ENCODE measurements around the gene GNA15.

Gene GNA15

DNA sequence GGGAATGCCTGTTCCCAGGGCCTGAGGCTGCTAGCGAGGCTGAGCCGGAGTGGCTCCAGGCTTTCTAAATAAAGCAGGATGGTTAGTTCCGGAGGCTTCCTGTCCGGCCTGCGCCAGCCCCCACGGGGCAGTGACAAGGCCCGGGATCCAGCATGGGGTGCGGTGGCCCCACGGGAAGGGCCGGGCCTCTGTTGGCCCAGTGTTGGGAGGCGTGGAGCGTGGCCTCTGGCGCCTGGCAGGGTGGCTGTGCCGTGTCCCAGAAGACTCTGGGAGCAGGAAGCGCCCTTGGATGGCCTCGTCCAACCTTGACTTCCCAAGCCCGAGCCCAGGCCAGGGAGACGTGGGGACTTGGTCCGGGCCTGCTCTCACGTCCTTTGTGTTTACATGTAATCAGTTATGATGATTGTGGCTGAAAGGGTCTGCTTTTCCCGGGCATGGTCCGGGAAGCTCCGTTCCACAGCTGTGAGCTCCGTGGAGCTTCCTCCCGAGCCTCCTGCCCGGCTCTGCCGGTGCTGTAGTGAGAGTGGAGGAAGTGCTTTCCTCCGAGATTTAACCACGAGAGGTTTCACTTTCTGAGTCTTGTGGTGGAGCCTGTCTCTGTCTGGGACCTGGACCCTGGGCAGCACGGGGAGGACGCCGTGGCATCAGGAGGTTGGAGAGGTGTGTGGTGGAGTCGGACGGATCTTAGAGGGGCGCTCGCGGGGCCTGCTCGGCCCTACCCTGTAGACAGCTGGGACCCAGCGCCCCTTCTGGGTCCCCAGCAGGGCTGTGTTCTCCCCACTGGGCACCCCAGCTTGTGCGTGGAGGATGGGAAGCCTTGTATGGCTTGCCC is 37.1 kb upstream of the GNA15 start:
- peak overlapping the region; percentile 92 for H3K27ac ChIP-seq
- no peaks in the 10 kb centered on the region for H3K36me3 ChIP-seq
- no peak for TF ChIP-seq Cebpa-rat (IDR thresholded peaks at IDR 0.05)
- H3K9me3 ChIP-seq = no peaks in the 10 kb centered on the region
- H3K27me3 ChIP-seq = no peaks in the 10 kb centered on the region
- H3K9ac ChIP-seq = peak overlapping the region; percentile 90
- peaks cover 92% of the 10 kb centered on the region for H4K20me1 ChIP-seq
- H3K4me3 ChIP-seq = peak overlapping the region; percentile 96
- peak overlapping the region; percentile 100 for H3K4me2 ChIP-seq
- peaks cover 92% of the 10 kb centered on the region for H3K4me1 ChIP-seq

DNA sequence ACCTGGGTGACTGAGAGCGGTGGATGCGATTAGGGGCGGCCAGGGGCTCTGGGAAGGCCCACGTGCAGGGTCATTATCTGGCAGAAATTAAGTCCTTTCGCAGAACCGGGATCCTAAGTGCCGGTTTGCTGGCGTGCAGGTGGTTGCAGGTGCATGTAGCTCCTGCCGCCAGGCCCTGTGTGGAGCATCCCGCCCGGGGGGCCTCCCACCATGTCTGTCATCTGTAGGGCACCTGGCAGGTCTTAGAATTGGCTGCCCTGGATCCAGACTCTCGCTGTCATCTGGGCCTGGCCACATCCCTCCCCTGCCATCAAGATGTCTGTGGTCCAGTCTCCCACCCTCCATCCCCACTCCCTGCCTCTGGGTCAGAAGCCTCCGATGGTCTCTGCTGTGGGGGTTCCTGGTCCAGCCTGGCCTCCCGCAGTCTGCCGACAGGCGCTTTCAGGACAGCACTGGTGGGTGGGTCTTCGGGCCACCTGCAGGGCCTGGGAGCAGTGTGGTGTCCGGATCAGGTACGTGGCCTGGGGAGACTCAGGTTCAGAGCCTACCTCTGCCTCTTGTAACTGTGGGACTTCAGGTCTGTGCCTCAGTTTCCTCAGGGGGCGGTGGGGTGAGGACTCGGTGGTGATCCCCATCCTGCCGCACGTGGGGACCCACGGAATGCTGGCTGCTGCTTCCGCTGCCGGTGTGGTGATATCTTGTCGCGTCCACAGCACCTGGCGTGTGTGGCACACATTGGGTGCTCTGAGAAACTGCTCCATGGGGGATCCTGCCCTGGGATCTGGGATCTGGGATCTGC is 36.3 kb upstream of the GNA15 start:
- H3K27me3 ChIP-seq = no peaks in the 10 kb centered on the region
- H3K9ac ChIP-seq = peak overlapping the region; percentile 90
- no peaks in the 10 kb centered on the region for H3K36me3 ChIP-seq
- peaks cover 98% of the 10 kb centered on the region for H3K4me1 ChIP-seq
- H3K27ac ChIP-seq = peak overlapping the region; percentile 92
- H4K20me1 ChIP-seq = peaks cover 100% of the 10 kb centered on the region
- TF ChIP-seq Cebpa-rat (IDR thresholded peaks at IDR 0.05) = no peak
- peak overlapping the region; percentile 100 for H3K4me2 ChIP-seq
- peak overlapping the region; percentile 96 for H3K4me3 ChIP-seq
- H3K9me3 ChIP-seq = no peaks in the 10 kb centered on the region

- Histone ChIP-seq H3K4me1 (peaks cover 100% of the 10 kb centered on the region), H3K36me3 (no peaks in the 10 kb centered on the region), H3K9me3 (no peaks in the 10 kb centered on the region), H3K4me3 (peak overlapping the region; percentile 38; the same call in 1 of the 2 replicates), H4K20me1 (peaks cover 98% of the 10 kb centered on the region), H3K27me3 (no peaks in the 10 kb centered on the region), H3K27ac (peak overlapping the region; percentile 71), H3K4me2 (peak overlapping the region; percentile 100), H3K9ac (peak overlapping the region; percentile 90; the same call in 1 of the 2 replicates)
- TF ChIP-seq Cebpa-rat (IDR thresholded peaks at IDR 0.05) = no peak
These were observed 35.5 kb upstream of the GNA15 start for GRCh38 chr19:3100331-3100730.

DNA sequence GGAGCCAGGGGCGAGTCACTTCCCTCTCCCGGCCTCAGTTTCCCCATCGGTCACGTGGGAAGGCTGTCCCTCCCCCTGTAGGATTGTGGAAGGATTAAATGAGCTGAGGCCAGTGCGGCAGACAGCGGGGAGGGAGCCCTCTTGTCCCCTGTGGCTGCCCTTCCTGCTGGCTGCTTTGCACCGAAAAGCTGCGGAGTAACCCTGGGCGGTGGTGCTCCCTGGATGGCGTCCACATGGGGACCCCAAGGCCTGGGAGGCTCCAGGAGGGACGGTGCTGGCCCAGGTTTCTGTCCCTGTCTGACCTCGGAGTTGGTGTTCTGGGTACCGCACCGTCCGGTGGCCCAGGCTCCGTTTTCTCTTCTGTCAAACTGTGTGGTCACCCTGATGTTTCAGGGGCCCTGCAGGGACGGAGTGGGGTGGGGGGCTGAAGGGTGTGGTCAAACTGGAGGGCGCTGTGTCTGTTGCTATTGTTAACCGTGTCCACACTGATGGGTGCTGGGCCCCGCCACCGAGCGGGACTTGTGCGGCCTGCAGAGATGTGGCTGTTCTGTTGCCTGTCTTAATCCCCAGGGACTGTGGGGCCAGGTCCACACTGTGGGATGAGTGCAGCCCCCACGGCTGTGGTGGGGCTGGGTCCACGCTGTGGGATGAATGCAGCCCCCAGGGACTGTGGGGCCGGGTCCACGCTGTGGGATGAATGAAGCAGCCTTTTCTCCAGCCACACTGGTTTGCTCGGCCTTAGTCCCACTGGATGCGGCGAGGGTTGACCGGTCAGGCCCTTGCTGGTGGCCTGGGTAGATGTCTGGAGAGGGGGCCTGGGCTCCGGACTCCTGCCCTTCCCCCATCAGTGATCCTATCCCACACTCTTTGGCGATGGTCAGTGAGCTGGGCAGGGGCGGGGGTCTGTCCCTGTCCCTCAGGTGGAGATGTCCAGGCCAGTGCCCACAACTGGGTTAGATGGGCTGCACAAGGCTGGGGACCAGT is 34.8 kb upstream of the GNA15 start:
- Histone ChIP-seq H3K4me1 (peaks cover 100% of the 10 kb centered on the region), H3K4me2 (peak overlapping the region; percentile 100), H4K20me1 (peaks cover 98% of the 10 kb centered on the region), H3K9me3 (no peaks in the 10 kb centered on the region), H3K36me3 (0 out of 2 replicates have a peak, but pooled peaks cover 4% of the 10 kb centered on the region), H3K9ac (peak overlapping the region; percentile 90), H3K27ac (peak overlapping the region; percentile 71), H3K4me3 (peak overlapping the region; percentile 38; the same call in 1 of the 2 replicates), H3K27me3 (no peaks in the 10 kb centered on the region)
- no peak for TF ChIP-seq Cebpa-rat (IDR thresholded peaks at IDR 0.05)

- Histone ChIP-seq H3K4me2 (peak overlapping the region; percentile 100), H3K9ac (no peak overlapping the region), H3K4me1 (peaks cover 100% of the 10 kb centered on the region), H3K27ac (0 out of 2 replicates have a peak overlapping the region, but pooled peaks have one; percentile 35), H3K36me3 (0 out of 2 replicates have a peak, but pooled peaks cover 4% of the 10 kb centered on the region), H3K9me3 (no peaks in the 10 kb centered on the region), H4K20me1 (peaks cover 98% of the 10 kb centered on the region), H3K4me3 (no peak overlapping the region), H3K27me3 (no peaks in the 10 kb centered on the region)
- no peak for TF ChIP-seq Cebpa-rat (IDR thresholded peaks at IDR 0.05)
These were observed 33.3 kb upstream of the GNA15 start for GRCh38 chr19:3102239-3103140.

DNA sequence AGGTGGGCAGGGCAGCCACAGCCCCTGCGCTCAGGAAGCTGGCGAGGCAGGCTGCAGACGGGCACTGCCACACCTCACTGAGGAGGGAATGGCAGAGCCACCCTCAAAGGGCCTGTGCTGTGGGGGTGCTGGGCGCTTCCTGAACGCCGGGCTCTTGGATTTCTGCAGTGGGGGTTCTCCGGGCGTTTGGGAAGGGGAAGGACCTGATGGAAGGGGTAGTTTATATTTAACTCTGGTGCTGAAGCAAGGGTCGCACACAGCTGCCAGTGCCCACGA is 31.2 kb upstream of the GNA15 start:
- H3K27me3 ChIP-seq = no peaks in the 10 kb centered on the region
- H3K4me3 ChIP-seq = peak overlapping the region; percentile 46
- peaks cover 94% of the 10 kb centered on the region for H4K20me1 ChIP-seq
- 0 out of 2 replicates have a peak, but pooled peaks cover 4% of the 10 kb centered on the region for H3K36me3 ChIP-seq
- H3K4me2 ChIP-seq = peak overlapping the region; percentile 100
- TF ChIP-seq Cebpa-rat (IDR thresholded peaks at IDR 0.05) = no peak
- peak overlapping the region; percentile 46; the same call in 1 of the 2 replicates for H3K9ac ChIP-seq
- H3K9me3 ChIP-seq = no peaks in the 10 kb centered on the region
- peak overlapping the region; percentile 41; the same call in 1 of the 2 replicates for H3K27ac ChIP-seq
- peaks cover 100% of the 10 kb centered on the region for H3K4me1 ChIP-seq

DNA sequence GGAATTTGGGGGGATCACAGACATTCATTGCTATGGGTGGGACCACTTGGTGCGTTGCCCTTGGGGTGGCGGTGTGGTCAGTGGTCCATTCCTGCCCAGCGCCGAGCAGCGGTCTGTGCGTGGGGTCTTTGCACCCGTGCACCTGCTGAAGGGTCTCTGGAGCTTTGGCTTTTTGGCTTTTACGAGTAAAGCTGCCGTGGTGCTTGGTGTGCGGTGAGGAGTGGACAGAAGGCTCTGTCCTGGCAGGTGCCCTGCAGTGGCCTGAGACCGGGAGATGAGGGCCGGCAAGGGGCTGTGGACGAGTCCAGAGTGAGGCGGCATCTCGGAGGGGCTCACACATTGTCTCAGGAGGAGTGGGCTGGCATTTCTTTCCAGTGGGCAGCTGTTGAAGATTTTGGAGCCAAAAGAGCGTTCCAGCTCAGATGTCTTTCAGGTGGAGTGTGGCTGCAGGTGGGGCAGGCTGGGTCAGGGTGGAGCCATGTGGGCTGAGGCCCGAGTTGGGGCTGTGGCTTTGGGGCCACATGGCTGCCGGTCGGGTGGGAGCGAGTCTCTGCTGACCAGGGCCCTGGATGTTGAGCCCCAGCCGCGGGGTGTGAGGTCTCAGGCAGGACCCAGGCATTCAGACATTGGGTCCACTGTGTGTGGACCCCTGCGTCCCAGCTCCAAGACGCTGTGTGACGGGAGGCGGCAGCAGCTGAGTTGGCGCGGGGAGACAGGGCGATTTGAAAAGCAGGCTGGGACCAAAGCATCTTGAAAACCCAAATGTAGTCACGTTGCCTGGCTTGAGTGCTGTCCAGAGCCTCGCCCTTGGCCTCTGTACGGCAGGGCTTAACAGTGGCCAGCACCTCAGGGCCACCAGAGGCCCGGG is 30.0 kb upstream of the GNA15 start:
- H3K4me1 ChIP-seq = peaks cover 100% of the 10 kb centered on the region
- H3K27me3 ChIP-seq = no peaks in the 10 kb centered on the region
- H4K20me1 ChIP-seq = peaks cover 93% of the 10 kb centered on the region
- no peaks in the 10 kb centered on the region for H3K9me3 ChIP-seq
- peak overlapping the region; percentile 100 for H3K4me2 ChIP-seq
- 0 out of 2 replicates have a peak, but pooled peaks cover 4% of the 10 kb centered on the region for H3K36me3 ChIP-seq
- no peak overlapping the region for H3K4me3 ChIP-seq
- H3K9ac ChIP-seq = no peak overlapping the region
- peak overlapping the region; percentile 55 for H3K27ac ChIP-seq
- TF ChIP-seq Cebpa-rat (IDR thresholded peaks at IDR 0.05) = no peak
